HG03135 (cell line): ENCODE data around the gene HYAL2.

Source experiments
- ATAC-seq: cut with Tn5 transposase; IDR thresholded peaks from one replicate; pipeline ENCODE4 v1.9.1; 2021; ENCODE audit warnings: mild to moderate bottlenecking, moderate library complexity; ENCODE audit not compliant: unreplicated experiment

Gene HYAL2

DNA sequence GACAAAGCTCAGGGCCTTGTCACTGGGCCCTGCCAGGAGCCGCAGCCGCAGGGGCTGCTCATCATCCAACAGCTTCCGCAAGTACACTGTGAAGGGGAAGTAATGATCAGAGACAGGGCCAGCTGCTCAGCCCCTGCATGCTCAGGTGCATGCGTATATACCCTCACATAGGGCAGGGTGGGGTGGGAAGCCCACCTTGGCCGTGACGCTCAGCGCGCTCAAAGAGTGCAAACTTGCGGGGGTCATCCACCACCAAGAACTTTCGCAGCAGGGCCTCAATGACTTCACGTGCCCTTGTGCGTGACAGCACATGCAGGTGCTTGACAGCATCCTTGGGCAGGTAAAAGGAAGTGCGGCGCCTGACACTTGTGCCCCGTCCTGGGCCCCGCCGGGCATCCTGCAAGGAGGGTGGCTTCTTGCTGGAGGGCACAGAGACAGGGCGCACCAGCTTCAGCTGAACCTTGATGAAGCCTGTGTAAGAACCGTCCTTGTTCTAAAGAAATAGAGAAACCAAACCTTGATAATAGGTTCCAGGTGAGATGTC is 8.9 kb upstream of the HYAL2 start:
- no peak for ATAC-seq

DNA sequence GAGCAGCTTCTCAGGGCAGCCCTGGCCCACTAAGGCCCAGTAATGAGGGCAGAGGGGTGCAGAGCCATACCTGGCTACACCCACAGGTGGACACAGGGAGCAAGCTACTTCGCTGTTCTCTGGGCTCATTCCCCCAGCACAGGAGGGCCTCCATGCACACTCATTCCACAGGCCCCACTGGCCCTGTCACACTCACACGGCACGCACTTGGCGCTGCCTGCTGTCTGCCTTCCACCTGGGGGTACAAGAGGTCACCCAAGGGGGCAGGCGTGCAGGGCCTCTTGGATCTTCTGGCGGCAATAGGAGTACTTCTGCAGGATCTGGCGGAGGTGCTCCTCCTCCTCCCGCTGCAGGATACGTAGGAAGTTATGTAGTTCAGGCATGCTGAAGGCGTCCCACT is 7.8 kb upstream of the HYAL2 start:
- ATAC-seq: no peak

- peak; percentile 76 for ATAC-seq
Measured at GRCh38 chr3:50327943-50328691, 5.6 kb upstream of the HYAL2 start, which contains the start of gene TUSC2. TSS of gene TUSC2 (minus strand) at chr3:50328223. CDS start at chr3:50328099, 124 bp downstream.

DNA sequence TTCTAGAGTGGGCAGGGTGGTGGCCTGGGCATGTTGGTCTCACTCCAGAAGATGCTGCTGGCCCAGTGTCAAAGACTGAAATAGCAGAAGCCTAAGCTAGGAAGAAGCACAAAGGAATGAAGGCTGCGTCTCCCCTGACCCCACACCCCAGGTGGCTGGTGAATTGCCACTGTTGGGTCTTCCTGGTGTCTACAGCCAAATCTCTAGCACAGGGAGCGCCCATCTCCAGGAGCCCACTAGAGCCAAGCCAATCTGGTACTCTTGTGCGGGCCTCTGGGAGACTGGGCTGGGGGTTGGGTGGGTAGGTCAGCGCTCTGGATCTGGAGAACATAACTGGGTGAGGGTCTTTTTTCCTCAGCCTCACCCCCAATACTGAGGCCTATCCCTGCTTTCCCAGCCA is 4.6 kb upstream of the HYAL2 start:
- ATAC-seq: no peak

GRCh38 chr3:50326182-50326541 is 3.6 kb upstream of the HYAL2 start:
- no peak for ATAC-seq

GRCh38 chr3:50325497-50326181 is 3.1 kb upstream of the HYAL2 start:
- no peak for ATAC-seq

DNA sequence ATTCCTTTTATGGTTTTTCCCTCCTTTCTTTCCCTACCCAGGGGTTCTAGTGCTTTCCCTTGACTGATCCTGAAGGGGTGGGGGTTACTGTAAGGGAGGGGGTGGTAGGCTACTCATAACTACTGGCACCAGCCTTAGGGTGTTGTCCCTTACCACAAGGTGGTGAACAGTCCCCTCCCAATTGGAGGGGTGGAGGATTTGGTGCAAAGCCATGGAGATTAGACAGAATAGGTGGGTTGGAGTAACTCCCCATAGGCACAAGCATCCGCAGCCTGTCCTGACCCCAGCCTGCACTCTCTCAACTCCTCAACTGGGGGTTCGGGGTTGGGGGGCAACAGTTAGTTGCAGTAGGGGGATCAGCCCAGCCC is 2.6 kb upstream of the HYAL2 start:
- ATAC-seq: no peak

GRCh38 chr3:50324351-50325112 is 2.0 kb upstream of the HYAL2 start:
- no peak for ATAC-seq

DNA sequence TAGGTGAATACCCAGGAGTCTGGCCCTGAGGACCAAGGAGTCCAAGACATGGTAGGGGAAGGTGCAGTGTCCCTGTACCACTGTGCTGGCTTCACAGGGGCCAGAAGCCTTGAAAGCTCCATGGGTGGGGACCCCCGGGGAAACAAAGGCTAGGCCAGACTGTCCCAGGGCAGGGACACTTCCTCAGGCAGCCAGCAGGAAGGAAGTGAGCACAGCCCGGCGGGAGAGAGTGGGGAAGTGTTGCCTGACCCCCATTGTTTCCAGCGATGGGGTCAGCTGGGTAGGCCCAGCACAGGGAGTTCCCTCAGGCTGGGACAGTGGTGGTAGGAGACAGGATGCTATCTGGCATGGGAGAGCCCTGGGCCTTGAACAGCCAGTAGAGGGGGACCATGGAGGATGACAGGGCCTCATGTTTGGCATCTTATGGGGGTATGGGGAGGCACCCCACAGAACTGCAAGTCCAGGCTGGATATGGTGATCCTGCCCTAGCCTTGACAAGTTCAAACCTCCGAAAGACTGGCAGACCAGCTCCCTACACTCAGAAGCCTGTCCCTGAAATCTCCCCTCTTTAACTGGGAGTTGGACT is 1.2 kb upstream of the HYAL2 start:
- ATAC-seq: no peak

GRCh38 chr3:50323092-50323600 is 601 bp upstream of the HYAL2 start:
- no peak for ATAC-seq

DNA sequence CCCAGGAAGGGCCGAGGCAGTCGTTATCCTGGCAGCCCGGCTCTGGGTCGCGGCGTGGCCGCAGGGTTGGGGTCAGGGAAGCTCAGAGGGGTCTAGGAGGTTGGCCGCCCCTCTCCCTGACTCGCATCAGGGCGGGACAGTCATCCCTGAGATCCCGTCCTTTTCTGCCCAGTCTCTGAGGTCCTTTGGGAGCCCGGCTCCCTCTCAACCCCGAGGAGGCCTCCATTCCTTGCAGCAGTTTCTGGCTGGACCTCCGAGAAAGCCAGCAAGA is 495 bp downstream of the HYAL2 start:
- ATAC-seq: no peak

GRCh38 chr3:50321336-50322114 is 1.0 kb downstream of the HYAL2 start:
- ATAC-seq: peak; percentile 71

DNA sequence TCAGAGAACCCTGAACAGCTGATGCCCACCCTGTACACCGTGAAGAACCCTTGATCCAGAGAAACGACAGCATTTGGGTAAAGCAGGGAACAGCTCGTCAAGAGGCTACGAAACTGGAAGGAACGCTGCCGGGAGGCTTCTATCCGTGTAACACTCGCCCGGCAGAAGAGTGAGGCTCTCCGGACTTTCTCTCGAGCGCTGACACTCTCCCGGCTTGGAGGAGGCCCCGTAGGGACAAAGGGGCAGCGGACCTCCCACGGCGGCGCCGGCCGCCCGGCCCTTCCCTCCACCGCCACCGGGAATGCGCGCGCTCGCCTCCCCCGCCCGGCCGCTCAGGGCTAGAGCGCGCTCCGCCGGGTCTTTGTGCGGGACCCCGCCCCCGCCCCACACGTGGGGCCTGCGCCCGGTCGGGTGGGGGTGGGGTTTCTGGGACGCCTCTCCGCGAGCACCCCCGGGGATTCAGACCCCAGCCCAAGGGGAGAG is 1.7 kb downstream of the HYAL2 start:
- peak; percentile 38 for ATAC-seq

DNA sequence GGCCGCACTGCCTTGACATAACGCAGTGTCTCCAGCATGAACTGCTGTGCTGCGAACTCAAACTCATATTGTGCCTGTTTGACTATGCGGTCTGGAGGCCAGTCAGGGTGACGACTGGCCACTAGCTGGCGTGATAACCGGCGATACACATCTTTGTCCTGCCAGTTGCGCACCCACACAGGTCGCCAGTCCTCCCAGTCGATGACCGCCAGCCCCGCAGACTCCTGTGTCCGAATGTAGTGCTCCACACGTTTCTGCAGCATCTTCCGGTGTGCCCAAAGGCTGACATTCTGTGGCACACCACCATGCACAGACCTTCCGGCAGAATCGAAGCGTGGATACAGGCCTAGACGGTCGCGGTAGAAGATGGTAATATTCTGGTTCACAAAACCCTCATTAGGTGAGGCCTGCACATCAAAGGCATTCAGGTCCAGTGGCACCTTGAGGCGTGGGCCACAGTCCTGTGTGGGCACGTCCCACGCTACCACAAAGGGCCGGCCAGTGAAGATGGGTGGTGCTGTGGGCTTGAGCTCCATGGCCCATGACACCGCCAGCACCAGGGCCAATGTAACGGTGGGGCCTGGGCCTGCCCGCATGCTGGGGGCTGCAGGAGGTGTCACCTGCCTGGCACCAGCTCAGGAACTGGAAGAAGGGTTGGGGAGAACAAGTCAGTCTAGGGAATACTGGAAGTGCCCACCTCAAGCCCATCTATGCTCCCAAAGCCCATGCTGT is 2.5 kb downstream of the HYAL2 start:
- ATAC-seq: no peak

- ATAC-seq: no peak
Measured at GRCh38 chr3:50319181-50319893, 3.2 kb downstream of the HYAL2 start.

DNA sequence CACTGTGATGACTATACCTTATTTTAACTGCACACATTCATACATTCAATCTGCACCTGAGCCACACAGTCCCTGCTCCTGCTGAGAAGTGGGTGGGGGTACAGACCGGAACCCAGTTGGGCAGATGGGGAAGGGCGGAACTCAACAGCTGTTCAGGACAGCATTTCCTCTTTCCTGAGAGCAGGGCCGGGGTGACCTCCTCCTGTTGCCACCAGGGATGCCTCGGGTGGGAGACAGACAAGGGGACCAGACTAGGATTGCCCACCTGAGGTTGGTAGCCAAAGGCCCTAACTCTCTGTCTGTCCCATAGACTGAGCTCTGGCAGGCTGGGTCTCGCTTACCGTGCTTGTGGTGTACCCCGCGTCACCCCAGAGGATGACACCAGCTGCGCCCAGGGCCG is 3.9 kb downstream of the HYAL2 start:
- no peak for ATAC-seq

GRCh38 chr3:50318163-50318562 is 4.4 kb downstream of the HYAL2 start:
- no peak for ATAC-seq

DNA sequence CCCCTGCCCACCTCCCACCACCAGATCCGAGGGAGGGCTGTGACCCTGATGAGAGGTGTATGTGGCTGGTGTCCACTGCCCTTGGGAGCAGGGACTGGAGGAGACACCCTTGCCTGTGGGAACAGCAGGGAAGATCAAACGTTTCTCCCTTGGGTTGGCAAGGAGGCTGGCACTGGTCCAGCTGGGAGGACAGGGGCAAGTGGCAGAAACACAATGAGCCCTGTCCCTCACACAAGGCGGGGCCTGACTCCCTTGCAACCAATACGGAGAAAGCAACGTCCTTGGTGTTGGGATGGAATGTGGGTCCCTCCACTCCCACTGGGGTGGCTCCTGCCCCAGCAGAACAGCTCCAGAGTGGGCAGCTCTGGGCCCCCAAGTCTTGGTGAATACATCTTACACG is 5.2 kb downstream of the HYAL2 start:
- ATAC-seq: no peak

- no peak for ATAC-seq
Measured at GRCh38 chr3:50316657-50317242, 5.8 kb downstream of the HYAL2 start.
